ENCODE measurements around the gene FLCN.
"Not testable (repeated sequence)": the region's sequence is repeated elsewhere in the genome, so short reads cannot be mapped to it uniquely, and the experiment has no call there.

The FLCN gene

GRCh38 chr17:17237026-17237799 lies at the start of gene FLCN:
Gene FLCN (minus strand): TSS chr17:17237168. CDS start chr17:17228137, 9,031 bp downstream.
- DNase-seq, result peak; percentile 78

GRCh38 chr17:17285951-17286350 lies 49.0 kb upstream of the FLCN start:
- DNase-seq, result no peak

- DNase-seq, result peak; percentile 84
These were observed 43.9 kb upstream of the FLCN start, which contains the start of gene COPS3 for GRCh38 chr17:17280613-17281549. Gene COPS3 (minus strand): TSS chr17:17281246. CDS start chr17:17281186, 60 bp downstream.

- no peak for DNase-seq
These were observed 42.3 kb upstream of the FLCN start for GRCh38 chr17:17279316-17279715.

GRCh38 chr17:17277431-17277830 lies 40.5 kb upstream of the FLCN start:
- not testable (repeated sequence) for DNase-seq

GRCh38 chr17:17275971-17276370 lies 39.0 kb upstream of the FLCN start:
- DNase-seq, result no peak

- no peak for DNase-seq
These were observed 33.2 kb upstream of the FLCN start for GRCh38 chr17:17269926-17270773.

- DNase-seq, result no peak
These were observed 27.5 kb upstream of the FLCN start for GRCh38 chr17:17264430-17264829.

- no peak for DNase-seq
These were observed 22.0 kb upstream of the FLCN start for GRCh38 chr17:17258998-17259397.

GRCh38 chr17:17258011-17258410 lies 21.0 kb upstream of the FLCN start:
- no peak for DNase-seq

GRCh38 chr17:17256316-17256715 lies 19.3 kb upstream of the FLCN start:
- DNase-seq, result no peak

GRCh38 chr17:17255689-17256088 lies 18.7 kb upstream of the FLCN start:
- not testable (repeated sequence) for DNase-seq

GRCh38 chr17:17254036-17254435 lies 17.1 kb upstream of the FLCN start:
- no peak for DNase-seq

GRCh38 chr17:17253406-17253805 lies 16.4 kb upstream of the FLCN start:
- DNase-seq, result no peak

GRCh38 chr17:17252149-17252661 lies 15.2 kb upstream of the FLCN start:
- DNase-seq, result no peak

- no peak for DNase-seq
These were observed 9.9 kb upstream of the FLCN start for GRCh38 chr17:17246879-17247278.

- no peak for DNase-seq
These were observed 6.2 kb upstream of the FLCN start for GRCh38 chr17:17243163-17243562.

- DNase-seq, result no peak
These were observed 5.3 kb upstream of the FLCN start for GRCh38 chr17:17242246-17242645.

GRCh38 chr17:17241656-17242055 lies 4.7 kb upstream of the FLCN start:
- DNase-seq, result no peak

- no peak for DNase-seq
These were observed 2.9 kb upstream of the FLCN start for GRCh38 chr17:17239832-17240231.

- DNase-seq, result no peak
These were observed 508 bp downstream of the FLCN start for GRCh38 chr17:17236295-17237025.

Measured in DMS 273 treated with DMSO at 0.1 percent for 48 hours (cell line).